Vagina (tissue), 2 donors: Measurements from ENCODE around the gene CAPN13. TPM values are rescaled to one million over a fixed set of nuclear protein-coding genes. Genes with fewer than 3 reads are reported as not detected.

Experiments used
- DNase-seq, 2 donors: peaks; one replicate each; pipeline ENCODE4 v3.0.0-alpha.2; 2017; ENCODE audit errors: extremely low spot score in 2 of 2
- H3K27ac ChIP-seq: fragments of 200-600 bp; sonication (generic); one replicate; pipeline ENCODE4 v1.5.1; 2019
- H3K27me3 ChIP-seq: fragments of 200-600 bp; sonication (generic); one replicate; pipeline ENCODE4 v1.5.1; 2019
- H3K36me3 ChIP-seq, 2 donors: fragments of 200-600 bp; sonication (generic); one replicate each; pipeline ENCODE4 v1.5.1; 2017 to 2019
- H3K4me1 ChIP-seq: fragments of 200-600 bp; sonication (generic); one replicate; pipeline ENCODE4 v1.5.1; 2019
- H3K4me3 ChIP-seq, 2 donors: fragments of 200-600 bp; sonication (generic); 1 replicate in 1 of 2; 2 replicates in 1 of 2; pipeline ENCODE4 v1.5.1; 2016 to 2019
- H3K9me3 ChIP-seq: fragments of 200-600 bp; sonication (generic); one replicate; pipeline ENCODE4 v1.5.1; 2019
- POLR2A ChIP-seq, 2 donors: fragments of 450-650 bp; IDR thresholded peaks; one replicate each; pipeline ENCODE4 v1.6.1; 2017; ENCODE audit warnings: antibody characterized with exemption in 2 of 2, mild to moderate bottlenecking in 2 of 2, moderate library complexity in 2 of 2
- POLR2AphosphoS5 ChIP-seq, 2 donors: sonication (generic); formaldehyde crosslinking; IDR thresholded peaks; one replicate each; pipeline ENCODE4 v1.9.0; 2017; ENCODE audit warnings: antibody characterized with exemption in 2 of 2, mild to moderate bottlenecking in 2 of 2, low read depth in 1 of 2; ENCODE audit not compliant: insufficient read depth in 1 of 2
- intact Hi-C: fragments of 100-400 bp; cut with DNase I; formaldehyde crosslinking; loops from one replicate; pipeline ENCODE4 v1.15.1; 2023
- small RNA-seq: library from RNA; depleted of rRNA; stranded (forward); fragments of <200 nt; gene quantifications from one replicate; pipeline ENCODE3, GENCODE V24; 2016
- total RNA-seq: library from RNA; depleted of rRNA; stranded (reverse); fragments of >200 nt; gene quantifications from one replicate; pipeline ENCODE4 v1.2.3, GENCODE V29; 2016
- TF ChIP-seq, protein P1 (sequence below), 3 experiments: fragments of 450-650 bp in 2 of 3; fragments of 200-600 bp in 1 of 3; sonication (generic) in 1 of 3; IDR thresholded peaks; one replicate each; pipeline ENCODE4 v1.5.1; 2017 to 2019; ENCODE audit warnings: antibody characterized with exemption in 3 of 3, mild to moderate bottlenecking in 2 of 3, moderate library complexity in 2 of 3

Gene CAPN13
- total RNA-seq, 1 donor from 2014 or later = not detected

DNA sequence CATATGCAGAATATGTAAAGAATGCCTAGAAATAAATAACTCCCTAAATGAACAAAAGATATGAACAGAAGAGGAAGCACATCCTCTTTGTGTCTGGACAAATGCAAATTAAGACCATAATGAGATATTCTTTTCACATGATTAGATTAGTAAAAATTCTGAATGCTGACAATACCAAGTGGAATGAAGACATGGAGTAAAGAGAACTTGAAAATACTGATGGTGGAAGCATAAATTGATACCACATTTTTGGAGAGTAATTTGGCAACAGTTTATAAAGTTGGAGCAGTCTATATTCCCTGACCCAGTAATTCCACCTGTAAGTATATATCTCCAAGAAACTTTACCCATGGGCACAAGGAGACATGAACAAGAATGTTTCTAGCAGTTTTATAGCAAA lies 130.0 kb downstream of the CAPN13 start:
- Histone ChIP-seq H3K4me1 (no peaks in the 10 kb centered on the region), H3K4me3 (no peak overlapping the region), H3K27ac (no peak overlapping the region), H3K27me3 (no peaks in the 10 kb centered on the region), H3K9me3 (no peaks in the 10 kb centered on the region), H3K36me3 (no peaks in the 10 kb centered on the region)
- intact Hi-C loops = no loop called here
- DNase-seq = no peak
- no peak for TF ChIP-seq POLR2AphosphoS5 (IDR thresholded peaks at IDR 0.05; ENCODE audit: insufficient read depth in 1 of 2, low read depth in 1 of 2)
- no peak for TF ChIP-seq POLR2A (IDR thresholded peaks at IDR 0.05)
- TF ChIP-seq, protein P1, sequence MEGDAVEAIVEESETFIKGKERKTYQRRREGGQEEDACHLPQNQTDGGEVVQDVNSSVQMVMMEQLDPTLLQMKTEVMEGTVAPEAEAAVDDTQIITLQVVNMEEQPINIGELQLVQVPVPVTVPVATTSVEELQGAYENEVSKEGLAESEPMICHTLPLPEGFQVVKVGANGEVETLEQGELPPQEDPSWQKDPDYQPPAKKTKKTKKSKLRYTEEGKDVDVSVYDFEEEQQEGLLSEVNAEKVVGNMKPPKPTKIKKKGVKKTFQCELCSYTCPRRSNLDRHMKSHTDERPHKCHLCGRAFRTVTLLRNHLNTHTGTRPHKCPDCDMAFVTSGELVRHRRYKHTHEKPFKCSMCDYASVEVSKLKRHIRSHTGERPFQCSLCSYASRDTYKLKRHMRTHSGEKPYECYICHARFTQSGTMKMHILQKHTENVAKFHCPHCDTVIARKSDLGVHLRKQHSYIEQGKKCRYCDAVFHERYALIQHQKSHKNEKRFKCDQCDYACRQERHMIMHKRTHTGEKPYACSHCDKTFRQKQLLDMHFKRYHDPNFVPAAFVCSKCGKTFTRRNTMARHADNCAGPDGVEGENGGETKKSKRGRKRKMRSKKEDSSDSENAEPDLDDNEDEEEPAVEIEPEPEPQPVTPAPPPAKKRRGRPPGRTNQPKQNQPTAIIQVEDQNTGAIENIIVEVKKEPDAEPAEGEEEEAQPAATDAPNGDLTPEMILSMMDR (IDR thresholded peaks at IDR 0.05) = no peak

DNA sequence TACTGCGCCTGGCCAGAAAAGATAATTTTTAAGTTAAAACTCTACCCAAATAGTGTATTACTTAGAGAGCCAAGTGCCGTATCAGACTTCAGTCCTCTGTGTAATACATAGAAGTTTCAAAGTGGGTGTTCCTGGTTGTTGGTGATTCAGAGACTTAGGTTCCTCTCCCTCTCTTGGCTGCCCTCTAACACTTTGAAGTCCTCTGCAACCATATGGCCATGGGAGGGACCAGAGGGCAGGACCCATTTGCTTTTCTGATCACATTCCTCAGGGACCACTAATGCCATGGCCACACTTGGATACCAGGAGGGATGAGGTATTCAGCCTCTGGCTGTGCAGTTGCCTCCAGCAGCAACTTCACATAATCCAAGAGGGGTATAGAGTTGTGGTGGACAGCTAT lies 131.5 kb downstream of the CAPN13 start:
- no peak for TF ChIP-seq POLR2AphosphoS5 (IDR thresholded peaks at IDR 0.05; ENCODE audit: insufficient read depth in 1 of 2, low read depth in 1 of 2)
- TF ChIP-seq POLR2A (IDR thresholded peaks at IDR 0.05) = no peak
- TF ChIP-seq, protein P1 (IDR thresholded peaks at IDR 0.05) = no peak
- Histone ChIP-seq H3K27me3 (no peaks in the 10 kb centered on the region), H3K36me3 (no peaks in the 10 kb centered on the region), H3K4me3 (no peak overlapping the region), H3K4me1 (no peaks in the 10 kb centered on the region), H3K27ac (no peak overlapping the region), H3K9me3 (no peaks in the 10 kb centered on the region)
- intact Hi-C loops = no loop called here
- DNase-seq = peak in 1 of 2 donors; percentile 40

DNA sequence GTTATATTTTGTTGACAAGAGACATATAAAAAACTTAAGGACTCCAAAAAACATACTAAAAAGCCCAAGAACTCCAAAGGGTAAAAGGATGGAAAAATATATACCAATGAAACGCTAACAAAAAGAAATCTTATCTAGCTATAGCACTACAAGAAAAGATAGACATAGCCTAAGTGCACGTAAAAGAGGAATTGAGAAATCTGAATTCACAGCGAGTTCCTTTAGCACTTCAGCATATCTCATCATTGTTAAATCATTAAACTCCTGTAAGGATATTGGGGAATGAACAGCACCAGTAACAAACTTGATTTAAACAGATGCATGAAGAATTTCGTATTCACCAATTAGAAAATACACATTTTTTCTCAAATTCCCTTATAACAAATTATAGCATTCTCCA lies 134.1 kb downstream of the CAPN13 start:
- Histone ChIP-seq H3K4me3 (no peak overlapping the region), H3K27me3 (no peaks in the 10 kb centered on the region), H3K36me3 (no peaks in the 10 kb centered on the region), H3K27ac (no peak overlapping the region), H3K4me1 (no peaks in the 10 kb centered on the region), H3K9me3 (no peaks in the 10 kb centered on the region)
- intact Hi-C loops = no loop called here
- TF ChIP-seq POLR2AphosphoS5 (IDR thresholded peaks at IDR 0.05; ENCODE audit: insufficient read depth in 1 of 2, low read depth in 1 of 2) (no peak), POLR2A (IDR thresholded peaks at IDR 0.05) (no peak)
- TF ChIP-seq, protein P1 (IDR thresholded peaks at IDR 0.05) = no peak
- no peak for DNase-seq

Small RNA genes within 50 kb of the gene (small RNA-seq; reads per million reads assigned to genes)
- not detected for gene AC092569.1
